Measurements from ENCODE around the gene MPND.

DNA sequence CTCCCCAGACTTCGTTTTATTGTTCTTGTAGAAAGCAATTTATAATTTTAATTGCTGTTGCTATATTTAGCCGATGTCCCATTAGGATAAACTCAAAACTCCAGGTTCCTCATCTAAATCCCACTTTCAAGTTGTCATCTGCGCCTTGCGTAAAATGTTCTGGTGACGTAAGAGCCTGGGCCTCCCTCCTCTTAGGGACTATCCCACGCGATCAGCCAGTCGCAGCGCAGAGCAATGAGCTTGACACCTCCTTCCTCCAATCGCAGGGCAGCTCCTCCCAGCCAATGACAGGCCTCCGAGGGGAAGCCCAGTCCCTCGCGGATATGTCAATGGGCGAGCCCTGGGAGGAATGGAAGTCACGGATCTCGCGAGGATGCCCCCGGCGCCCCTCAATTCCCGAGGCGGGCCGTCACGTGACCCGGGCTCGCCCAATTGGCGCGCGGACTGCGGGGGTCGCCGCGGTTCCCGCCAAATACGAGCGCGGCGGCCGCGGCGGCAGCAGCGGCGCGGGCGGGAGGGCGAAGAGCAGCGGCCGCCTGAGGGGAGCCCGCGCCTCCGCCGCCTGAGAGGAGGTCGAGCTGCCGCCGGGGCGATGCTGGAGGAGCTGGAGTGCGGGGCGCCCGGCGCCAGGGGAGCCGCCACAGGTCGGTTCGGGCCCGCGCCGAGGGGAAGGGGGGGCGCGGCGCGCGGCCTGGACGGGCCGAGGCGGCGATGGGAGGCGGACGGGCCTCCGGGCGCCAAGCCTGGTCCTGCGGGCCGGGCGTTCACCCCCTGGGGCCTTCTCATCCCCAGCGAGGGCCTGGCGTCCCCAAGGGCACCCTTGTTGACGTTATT, 59.0 kb downstream of the MPND start, which contains the start of gene CHAF1A:
- TF ChIP-seq, protein P1, sequence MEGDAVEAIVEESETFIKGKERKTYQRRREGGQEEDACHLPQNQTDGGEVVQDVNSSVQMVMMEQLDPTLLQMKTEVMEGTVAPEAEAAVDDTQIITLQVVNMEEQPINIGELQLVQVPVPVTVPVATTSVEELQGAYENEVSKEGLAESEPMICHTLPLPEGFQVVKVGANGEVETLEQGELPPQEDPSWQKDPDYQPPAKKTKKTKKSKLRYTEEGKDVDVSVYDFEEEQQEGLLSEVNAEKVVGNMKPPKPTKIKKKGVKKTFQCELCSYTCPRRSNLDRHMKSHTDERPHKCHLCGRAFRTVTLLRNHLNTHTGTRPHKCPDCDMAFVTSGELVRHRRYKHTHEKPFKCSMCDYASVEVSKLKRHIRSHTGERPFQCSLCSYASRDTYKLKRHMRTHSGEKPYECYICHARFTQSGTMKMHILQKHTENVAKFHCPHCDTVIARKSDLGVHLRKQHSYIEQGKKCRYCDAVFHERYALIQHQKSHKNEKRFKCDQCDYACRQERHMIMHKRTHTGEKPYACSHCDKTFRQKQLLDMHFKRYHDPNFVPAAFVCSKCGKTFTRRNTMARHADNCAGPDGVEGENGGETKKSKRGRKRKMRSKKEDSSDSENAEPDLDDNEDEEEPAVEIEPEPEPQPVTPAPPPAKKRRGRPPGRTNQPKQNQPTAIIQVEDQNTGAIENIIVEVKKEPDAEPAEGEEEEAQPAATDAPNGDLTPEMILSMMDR (IDR thresholded peaks at IDR 0.05), result peak in 1 of 6 experiments; percentile 9
- TF ChIP-seq POLR2A (IDR thresholded peaks at IDR 0.05), result peak in 1 of 2 donors; percentile 77

Measured in thyroid gland (tissue), 4 donors.